Measurements from ENCODE around the gene CALM3.

GRCh38 chr19:46656541-46656940 is 55.4 kb downstream of the CALM3 start:
- TF ChIP-seq POLR2A (IDR thresholded peaks at IDR 0.05) (no peak), CTCF (IDR thresholded peaks at IDR 0.05) (no peak)
